NCI-H345 (cell line): ENCODE results near the gene KRT6A.
"Not testable (repeated sequence)": the region's sequence is repeated elsewhere in the genome, so short reads cannot be mapped to it uniquely, and the experiment has no call there.

ENCODE experiments used
- DNase-seq: peaks from one replicate; lab custom pipeline; 2025; lab: John Stamatoyannopoulos, UW

KRT6A gene

DNA sequence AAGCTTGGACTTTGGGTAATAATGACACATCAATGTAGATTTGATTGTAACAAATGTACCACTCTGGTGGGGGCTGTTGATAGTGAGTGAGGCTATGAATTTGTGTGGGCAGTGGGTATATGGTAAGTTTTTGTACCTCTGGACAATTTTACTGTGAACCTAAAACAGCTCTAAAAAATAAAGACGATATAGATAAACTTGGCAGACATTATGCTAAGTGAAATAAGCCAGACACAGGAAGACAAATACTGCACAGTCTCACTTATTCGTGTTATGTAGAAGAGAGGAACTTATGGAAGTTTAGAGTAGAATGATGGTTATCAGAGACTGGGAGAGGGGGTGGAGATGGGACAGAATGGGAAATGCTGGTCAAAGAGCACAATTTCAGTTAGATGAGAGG lies 28.2 kb downstream of the KRT6A start:
- DNase-seq = no peak

DNA sequence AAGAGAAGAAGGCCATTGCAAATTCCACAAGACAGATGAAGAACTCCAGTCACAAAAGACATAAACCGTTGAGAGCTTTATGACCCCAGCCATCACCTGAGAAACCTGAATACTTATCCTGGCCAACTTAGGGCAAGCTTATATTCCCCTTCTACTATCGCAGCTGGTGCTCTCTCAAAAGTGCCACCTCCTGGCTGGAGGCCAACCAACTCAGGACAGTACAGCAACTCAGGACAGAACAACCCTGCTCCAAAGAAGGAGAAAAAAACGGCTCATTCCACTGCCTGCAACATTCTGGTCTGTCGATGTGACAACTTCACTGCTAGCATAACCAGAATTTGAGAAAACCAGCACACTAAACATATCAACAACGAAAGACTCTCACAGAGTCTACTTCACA lies 31.4 kb downstream of the KRT6A start:
- DNase-seq = no peak

DNA sequence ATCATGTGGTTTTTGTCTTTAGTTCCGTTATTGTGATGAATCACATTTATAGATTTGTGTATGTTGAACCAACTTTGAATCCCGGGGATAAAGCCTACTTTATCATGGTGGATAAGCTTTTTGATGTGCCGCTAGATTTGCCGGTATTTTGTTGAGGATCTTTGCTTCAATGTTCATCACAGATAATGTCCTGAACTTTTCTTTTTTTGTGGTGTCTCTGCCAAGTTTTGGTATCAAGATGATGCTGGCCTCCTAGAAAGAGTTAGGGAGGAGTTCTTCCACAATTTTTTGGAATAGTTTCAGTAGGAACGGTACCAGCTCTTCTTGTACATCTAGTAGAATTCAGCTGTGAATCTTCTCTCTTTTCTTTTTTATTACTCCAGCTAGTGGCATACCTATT lies 34.2 kb downstream of the KRT6A start:
- DNase-seq = no peak

DNA sequence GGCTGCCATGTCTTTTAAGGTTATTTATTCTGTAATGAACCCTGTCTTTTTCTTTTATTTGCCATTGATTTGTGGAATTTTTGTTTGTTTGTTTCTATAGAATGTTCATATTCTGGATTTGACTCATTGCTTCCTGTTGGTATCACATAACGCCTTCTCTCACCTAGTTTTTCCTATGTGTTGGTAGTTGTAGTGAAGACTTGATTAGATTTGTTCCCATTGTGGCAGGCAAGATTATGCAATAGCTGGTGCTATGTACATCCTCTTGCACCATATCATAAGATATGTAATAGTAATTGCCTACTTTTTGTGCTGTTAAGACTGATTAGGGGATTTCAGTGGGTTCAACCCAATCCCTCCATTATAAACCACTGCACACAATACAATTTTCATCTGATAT lies 37.2 kb downstream of the KRT6A start:
- DNase-seq = no peak

DNA sequence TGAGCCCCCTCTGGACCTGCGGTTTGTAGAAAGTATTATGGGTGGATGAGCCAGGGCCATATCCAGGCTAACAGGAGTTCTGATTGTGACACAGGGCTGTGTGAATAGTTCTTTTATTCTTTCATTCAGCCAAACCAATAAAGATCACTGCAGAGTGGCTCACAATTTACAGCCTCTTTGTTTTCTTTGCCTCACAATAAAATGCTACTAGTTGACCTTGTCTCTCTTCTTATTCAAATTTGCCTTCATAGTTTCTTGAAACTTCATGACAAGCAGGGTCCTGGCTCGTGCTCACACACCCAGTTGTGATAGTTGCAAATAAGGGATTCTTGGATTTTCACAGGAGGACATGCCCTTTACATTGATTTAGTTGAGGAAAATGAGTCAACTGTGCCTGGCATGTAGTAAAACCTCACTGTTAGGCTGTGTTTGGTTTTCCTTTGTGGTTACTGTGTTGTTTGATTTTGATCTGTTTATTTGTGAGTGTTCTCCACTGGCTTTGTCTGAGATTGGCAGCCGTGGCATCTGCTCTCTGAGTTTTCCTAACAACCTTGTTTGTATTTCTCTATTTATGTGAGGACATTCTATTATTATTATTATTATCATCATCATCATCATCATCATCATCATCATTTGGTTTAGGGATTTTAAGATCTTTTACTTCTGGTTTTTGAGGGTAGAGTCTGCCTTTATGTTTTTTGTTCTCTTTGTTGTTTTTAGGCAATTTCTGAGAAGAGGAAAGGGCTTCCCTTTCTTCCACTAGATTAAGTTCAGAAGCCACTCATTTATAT lies 38.5 kb downstream of the KRT6A start:
- peak; percentile 34 for DNase-seq

DNA sequence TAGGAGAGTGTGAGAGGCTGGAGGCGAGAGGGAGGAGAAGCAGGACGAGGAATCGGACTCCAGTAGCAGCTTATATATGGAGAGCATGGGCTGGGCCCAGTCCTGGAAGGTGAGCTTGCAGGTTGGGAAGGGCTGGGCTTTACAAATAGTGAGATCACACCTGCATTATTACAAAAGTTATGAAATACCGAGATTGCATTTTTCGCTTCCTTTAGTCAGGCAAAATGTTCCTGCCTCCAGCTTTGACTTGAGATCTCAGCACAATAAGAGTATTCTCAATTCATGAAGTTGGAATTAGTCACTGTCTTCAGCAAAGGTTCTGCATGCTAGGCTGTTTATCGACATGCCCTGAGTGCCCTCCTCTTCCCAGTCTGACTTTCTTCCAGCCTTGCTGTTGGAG lies 41.0 kb downstream of the KRT6A start, which contains the start of gene KRT6B:
Gene KRT6B, minus strand, starts transcription at position 46 of the 400 bp plus-strand sequence. CDS start 68 bp downstream, outside the sequence.
- no peak for DNase-seq

DNA sequence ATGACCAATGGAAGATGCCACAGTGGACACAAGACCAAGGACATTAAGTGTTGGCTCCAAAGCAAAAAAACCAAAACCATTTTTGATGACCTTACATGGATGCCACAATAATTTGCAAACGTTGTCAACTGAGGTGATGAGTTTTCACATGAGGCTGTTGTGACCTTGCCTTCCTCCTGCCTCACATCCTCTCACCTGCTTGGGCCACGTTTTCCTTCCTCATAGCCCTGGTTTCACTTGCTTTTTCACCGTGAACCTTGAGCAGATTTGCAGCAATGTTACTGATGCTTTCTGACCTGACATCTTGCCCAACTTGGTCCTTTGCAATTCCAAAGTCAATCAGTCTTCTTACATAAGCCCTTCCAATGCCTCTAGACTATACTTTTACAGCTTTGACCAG lies 44.8 kb downstream of the KRT6A start:
- no peak for DNase-seq

DNA sequence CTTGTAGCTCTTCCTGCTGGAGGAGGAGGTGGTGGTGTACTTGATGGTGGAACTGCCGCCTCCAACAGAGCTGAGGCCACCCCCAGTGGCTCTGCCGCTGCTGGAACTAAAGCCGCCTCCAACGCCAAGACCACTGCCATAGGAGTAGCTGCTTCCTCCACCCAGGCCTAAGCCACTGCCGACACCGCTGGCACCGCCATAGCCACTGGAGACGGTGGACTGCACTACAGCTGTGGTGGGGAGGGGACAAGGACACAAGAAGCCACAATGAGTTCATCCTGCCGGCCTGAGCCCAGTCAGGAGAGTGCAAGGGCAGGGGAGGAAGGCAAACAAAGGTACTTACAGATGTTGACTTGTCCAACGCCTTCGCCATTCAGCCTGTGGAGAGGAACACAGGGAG lies 45.9 kb downstream of the KRT6A start:
- not testable (repeated sequence) for DNase-seq

DNA sequence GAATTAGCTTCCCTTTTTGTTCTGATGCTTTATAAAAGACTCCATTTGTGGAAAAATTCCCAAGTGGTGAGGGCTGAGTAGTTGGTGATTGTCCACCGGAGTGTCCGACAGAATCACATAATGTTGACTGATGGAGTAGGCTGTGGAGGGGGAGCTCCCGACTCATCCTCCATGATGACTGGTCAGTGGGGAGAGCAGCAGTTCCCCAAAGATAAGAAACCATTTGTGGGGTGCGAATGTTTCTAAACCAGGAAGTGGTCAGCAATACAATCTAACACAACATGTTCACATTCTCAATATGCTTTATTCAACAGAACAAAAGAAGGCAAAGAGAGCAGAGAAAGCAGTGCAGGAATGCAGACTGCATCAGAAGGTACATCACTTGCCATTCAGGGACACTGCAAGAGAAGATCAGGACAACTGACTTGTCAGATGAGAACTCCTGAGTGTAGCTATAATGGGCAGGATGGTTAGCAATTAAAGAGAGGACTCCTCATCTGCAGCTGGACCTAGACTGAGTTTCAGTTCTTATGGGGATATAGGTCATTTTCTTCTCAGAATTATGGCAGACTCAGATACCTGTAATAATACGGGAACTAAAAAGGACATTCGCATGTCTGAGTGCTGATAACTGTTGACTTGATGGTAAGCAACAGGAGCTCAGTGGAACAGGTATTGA lies 46.6 kb downstream of the KRT6A start:
- no peak for DNase-seq

DNA sequence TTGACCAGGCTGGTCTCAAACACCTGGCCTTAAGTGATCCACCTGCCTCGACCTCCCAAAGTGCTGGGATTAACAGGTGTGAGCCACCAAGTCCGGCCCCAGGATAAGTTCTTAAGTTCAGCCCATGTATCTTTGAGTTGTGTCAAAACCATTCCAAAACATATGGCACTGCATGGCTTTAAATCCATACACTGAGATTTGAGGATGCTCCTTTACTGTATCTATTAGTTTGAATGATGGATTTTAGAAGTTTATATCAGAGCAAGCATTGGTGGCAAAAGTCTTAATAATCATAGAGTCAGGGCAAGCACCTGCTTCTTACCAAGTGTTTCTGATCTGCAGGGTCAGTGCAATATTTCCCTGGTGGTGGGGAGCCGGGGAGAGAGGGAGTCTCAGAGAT lies 47.2 kb downstream of the KRT6A start:
- no peak for DNase-seq

DNA sequence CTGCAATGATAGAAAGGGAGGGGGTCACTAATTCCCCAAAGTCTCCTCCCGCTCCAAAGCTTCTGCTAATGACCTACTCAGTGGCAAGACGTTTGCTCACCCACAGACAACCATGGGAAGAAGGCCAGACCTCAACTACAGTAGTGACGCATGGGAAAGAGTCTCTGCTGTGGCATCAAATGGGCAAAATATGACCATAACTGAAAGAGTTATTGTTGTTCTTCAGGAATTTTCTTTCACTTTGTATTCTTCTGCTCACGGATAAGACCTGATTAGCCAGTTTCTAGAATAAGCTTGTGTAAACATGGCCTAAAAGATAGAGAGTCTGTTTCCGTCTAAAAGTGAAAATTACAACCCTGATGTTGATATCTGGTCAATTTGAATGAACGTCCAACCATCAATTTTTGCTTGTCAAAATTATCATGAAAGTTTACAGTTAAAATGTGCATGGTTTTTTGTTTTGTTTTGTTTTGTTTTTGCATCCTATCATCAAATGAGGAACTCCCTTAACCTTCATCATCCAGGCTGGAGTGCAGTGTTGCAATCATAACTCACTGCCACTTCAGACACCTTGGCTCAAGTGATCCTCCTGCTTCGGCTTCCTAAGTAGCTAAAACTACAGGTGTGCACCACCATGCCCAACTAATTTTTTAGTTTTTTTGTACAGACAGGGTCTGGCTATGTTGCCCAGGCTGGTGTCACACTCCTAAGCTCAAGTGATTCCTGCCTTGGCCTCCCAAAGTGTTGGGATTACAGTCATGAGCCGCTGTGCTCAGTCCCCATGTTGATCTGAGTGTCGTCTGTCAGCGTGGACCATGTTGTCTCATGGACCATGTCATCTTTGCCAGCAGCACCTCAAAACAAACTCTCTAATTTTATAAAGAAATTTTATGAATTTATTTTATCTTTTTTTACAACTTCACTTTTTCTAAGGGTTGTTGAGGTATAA lies 48.1 kb downstream of the KRT6A start:
- no peak for DNase-seq

DNA sequence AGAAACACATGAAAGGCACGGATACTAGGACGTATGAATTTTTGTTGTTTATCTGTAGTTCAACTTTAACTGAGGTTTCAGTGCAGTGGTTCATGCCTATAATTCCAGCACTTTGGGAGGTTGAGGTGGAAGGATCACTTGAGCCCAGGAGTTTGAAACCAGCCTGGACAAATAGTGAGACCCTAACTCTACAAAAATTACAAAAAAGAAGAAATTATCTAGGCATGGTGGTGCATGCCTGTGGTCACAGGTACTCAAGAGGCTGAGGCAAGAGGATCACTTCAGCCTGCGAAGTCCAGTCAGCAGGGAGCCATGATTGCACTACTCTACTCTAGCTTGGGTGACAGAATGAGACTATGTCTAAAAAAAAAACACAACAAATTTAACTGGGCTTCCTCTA lies 49.1 kb downstream of the KRT6A start:
- DNase-seq = no peak

DNA sequence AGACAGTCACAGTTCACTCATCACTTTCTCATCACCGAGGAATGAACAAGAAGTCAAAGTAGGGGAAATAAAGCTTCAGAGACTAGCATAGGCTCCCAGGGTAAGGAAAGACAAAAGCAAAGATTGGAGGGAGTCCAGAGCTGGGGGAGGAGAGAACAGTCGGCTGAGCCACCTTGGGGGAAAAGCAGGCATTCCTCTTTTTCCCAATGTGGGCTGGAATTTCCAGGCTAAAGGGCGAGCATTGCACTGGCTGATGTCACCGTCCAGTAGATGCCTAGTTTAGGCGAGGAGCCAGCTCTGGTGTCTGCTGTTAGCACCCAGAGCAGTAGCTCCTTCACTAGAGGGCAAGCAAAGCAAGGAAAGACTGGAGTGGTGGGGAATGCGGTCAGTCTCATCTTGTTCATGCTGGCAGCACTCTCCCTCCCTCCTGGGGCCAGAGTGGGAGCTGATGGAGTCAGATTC lies 50.4 kb downstream of the KRT6A start:
- no peak for DNase-seq

DNA sequence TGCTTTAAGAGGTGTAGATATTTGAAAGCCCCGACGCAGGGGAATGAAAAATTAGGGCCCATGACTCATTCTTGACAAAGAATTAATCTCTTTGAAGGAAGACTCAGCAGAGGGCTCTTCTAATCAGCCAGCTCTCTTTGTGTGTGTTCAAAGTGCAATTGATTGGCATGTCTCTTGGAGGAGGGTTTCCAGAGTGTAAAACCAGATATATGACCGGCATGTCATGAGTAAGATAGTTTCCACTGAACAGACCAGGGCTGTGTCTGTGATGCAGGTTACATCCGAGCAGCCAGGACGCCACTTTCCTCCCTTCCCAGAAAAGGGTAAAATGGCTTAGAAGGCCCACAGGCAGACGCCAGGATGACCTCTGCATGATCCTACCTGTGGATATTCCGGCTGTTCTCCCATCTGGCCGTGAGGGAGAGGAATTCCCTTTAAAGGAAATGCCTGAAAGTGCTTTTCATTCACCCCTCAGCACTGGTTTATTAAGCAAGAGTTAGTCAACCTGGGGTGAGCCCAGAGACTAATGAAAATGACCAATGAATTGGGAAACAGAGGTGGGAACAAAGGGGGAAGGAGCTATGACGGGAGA lies 51.6 kb downstream of the KRT6A start:
- DNase-seq = no peak

DNA sequence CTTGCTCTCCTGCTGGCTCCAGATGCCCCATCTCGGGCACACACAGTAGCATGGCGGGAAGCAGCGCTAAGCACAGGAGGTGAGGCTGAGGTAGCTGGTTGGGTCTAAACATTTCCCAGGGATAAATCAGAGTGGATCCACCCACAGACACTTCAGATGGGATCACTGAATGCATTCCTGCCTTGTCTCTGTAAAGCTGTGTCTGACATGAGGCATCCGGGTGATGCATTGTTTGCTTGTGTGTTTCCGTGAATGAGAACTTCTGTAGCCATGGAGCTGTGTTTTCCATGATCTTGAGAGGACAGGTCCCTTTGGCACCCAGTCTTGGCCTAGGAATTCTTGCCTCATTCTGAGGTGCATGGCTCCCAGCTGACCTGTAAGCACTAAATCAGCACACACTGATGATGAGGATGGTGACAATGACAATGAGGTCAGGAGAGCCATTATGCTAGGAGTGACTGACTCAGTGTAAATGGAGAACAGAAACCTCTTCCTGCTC lies 52.2 kb downstream of the KRT6A start:
- no peak for DNase-seq

DNA sequence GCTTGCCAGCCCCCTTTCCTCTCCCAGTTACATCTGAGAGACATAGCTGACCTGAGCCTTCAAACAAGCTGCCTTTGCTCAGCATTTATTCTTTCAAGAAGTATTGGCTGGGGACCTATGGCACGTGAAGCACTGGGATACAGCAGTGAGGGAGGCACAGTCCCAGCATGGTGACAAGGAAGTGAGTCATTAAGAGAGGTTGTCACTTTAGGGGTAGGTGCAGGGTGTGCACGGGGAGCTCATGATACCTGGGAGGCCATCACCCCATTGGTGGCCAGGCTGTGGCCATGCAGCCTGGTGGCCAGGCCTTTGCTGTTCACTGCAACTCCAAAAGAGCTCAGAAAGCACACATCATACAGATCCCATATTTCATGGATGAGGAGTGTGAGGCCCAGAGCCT lies 53.2 kb downstream of the KRT6A start:
- no peak for DNase-seq

DNA sequence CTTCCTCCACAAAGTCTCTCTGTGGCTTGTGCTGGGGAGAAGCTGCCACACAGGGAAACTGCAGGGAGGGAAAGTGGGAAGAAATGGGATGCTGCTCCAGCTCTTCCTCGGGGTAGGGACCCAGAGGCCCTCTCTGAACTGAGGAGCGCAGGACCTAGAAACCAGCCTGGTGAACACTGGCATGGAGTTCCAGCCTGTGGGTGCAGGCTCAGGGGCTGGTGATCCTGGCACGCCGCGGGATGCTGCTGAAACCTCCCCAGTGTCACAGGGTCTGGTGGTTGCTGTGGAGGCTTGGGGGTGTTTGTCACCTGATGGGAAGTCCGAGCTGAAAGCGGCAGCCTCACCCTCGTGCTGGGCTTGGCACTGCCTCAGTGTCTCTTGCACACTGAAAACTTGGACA lies 53.6 kb downstream of the KRT6A start:
- no peak for DNase-seq

DNA sequence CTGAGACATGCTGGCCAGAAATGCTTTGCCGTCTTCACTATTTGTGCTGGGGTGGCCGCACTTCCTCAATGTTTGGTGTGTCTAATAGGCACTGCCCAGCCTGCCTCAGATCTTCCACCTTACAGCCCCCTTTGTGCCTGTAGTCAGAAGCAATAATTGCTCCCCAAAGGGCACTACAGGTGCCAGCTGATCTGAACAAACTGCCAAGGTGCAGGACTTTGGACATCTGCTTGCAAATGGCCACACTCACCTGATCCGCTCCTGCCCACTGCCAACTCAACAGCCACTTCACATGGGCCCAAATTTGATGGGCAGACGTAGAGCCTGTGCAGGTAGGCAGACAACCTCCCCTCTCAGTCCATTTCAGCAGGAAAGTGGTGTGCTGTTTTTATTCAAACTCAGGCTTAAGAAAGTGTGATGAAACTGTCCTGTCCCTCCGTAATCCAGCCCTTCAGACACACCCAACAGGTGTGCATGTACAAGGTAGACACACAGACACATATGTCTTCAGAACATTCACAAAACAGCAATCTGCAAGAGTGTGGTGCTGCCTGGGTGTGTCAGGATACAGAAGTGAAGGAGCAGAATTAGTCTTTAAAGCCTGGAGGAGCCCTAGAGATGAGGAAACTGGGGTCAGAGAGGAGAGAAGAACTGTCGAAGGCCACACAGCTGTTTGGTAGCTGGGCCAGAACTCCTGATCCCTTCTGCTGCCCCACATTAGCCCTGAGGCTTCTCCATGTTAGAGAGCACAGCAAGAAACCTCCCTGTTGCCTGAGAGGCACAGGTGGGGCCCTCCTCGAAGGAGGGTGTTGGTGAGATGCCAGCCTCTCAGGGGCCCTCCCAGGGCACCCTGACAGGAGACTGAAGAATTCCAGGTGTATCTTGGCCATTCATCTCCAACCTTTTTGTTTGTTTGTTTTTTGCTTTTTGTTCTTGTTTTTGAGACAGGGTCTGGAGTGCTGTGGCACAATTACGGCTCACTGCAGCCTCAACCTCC lies 54.5 kb downstream of the KRT6A start:
- no peak for DNase-seq

DNA sequence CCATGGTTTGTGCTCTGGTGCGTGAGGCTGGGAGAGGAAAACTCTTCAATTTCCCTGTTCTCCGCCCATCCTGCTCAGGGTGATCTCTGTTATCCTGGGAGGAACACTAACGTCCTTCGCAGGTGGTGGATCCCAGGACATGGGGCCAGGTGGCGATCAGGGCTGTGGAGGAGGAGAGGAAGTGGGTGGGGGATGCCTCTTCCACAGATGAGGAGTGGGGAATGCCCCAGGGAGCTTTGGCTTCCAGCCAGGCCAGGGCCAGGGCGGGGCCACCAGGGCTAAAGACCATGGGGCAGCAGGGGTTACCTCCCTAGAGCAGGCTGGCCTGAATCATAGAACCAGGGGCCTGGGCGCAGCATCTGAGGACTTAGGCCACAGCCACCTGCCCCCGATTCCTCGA lies 55.5 kb downstream of the KRT6A start:
- no peak for DNase-seq
